Central memory CD8-positive, alpha-beta T cell (primary cell): ENCODE results near the gene ATP1A2.
A peak's percentile ranks its signal among the peaks of the same experiment; 100 is the strongest.

Experiments
- ATAC-seq: fragments of 150-1000 bp; cut with Tn5 transposase; replicated peaks from 2 replicates; pipeline ENCODE4 v1.10.0; 2022; ENCODE audit warnings: mild to moderate bottlenecking, moderate FRiP score, moderate number of reproducible peaks; ENCODE audit not compliant: poor library complexity, severe bottlenecking; ENCODE audit errors: extremely low read depth
- DNase-seq, 2 donors: peaks; one replicate each; pipeline ENCODE4 v3.0.0; 2021; ENCODE audit warnings: low spot score in 2 of 2
- H3K27ac Mint-ChIP-seq: one replicate; pipeline ENCODE4 v1.8.0; 2022; ENCODE audit warnings: low read depth, mild to moderate bottlenecking, moderate library complexity, mixed read lengths
- H3K27me3 Mint-ChIP-seq: one replicate; pipeline ENCODE4 v1.8.0; 2022; ENCODE audit warnings: mixed read lengths
- H3K36me3 Mint-ChIP-seq: one replicate; pipeline ENCODE4 v1.8.0; 2022; ENCODE audit warnings: mild to moderate bottlenecking, moderate library complexity, mixed read lengths; ENCODE audit not compliant: insufficient read depth
- H3K4me1 Mint-ChIP-seq: one replicate; pipeline ENCODE4 v1.8.0; 2022; ENCODE audit warnings: mixed read lengths
- H3K4me3 Mint-ChIP-seq: one replicate; pipeline ENCODE4 v1.8.0; 2022; ENCODE audit warnings: mild to moderate bottlenecking, moderate library complexity, mixed read lengths
- H3K9me3 Mint-ChIP-seq: one replicate; pipeline ENCODE4 v1.8.0; 2022; ENCODE audit warnings: mixed read lengths

The ATP1A2 gene

DNA sequence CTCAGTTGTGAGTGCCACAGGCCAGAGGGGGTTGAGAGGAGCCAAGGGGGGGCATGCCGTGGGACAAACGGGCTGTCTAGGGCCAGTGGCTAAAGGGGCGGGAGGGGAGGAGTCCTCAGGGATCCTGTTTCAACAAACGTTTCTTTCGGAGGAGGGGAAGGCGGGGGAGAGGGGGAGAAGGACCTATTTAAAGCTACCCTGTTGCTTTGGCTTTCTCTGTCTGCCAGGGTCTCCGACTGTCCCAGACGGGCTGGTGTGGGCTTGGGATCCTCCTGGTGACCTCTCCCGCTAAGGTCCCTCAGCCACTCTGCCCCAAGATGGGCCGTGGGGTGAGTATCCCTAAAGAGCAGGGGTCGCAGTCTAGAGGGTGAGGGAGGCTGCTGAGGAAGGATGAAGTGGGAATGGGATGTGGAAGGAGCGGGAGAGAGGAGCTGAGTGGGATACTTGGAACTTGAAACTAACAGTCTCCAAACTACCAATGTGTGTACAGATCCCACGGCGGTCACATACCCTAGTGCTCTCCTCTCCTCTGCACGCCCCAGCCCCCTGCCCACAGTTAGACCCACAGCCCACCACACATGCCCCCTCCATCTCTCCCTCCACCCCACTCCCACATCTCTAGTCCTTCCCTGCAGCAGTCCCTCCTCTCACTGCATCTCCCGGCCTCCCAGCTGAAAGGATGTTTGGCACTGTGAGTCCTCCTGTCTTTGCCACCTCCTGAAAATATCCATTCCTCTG is at the start of gene ATP1A2:
ATP1A2 (plus strand) TSS at position 215 of the 738 bp plus-strand sequence; CDS start at position 318, 103 bp downstream.
- Mint-ChIP-seq H3K9me3 (no peaks in the 10 kb centered on the region), H3K4me3 (no peak within 1 kb of the TSS), H3K27me3 (peaks cover 26% of the 10 kb centered on the region), H3K36me3 (no peaks in the 10 kb centered on the region), H3K4me1 (no peaks in the 10 kb centered on the region), H3K27ac (no peak within 1 kb of the TSS)
- ATAC-seq (no peak), DNase-seq (no peak)

DNA sequence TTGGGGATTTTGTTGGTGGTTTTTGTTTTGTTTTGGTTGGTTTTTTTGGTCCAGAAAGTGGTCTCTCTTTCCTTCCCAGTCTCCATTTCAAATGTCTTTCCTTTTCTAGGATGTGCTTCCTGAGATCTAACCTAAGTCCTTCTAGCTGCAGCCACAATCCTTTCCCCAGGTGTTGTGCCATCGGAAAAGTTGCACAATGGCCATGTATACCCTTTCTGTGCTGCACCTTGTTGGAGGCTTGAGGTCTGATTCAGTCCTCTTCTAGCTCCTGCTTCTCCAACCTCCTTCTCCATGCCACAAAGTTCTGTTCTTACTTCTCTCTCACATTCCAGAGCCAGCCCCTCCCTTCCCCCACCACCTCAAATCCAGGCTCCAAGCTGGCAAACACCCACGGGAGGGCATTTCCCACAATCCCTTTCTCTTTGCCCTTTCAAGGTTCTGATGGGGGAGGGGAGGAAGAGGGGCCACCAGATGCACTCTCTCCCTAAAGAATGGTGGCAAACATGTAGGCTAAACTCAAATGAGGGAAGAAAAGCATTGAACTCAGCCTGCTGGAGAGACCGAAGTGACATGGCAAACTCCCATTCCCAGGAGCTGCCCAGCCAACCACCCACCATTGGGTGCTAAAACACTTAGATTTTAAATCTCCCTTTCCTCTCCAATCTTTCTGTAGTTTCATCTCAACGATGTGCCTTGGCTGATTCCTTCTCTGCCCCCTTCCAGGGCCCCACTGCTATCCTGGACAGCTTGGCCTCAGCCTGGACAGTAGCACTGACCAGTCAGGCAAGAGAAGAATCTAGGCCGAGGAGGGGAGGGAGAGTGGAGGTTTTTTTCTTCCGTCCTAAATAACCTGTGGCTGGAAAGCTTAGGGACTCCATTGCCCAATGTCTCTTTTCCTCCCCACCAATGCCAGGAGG is 48.5 kb upstream of the ATP1A2 start:
- ATAC-seq (no peak), DNase-seq (no peak)
- peaks cover 14% of the 10 kb centered on the region for H3K4me1 Mint-ChIP-seq
- H3K27ac Mint-ChIP-seq: no peak overlapping the region
- H3K4me3 Mint-ChIP-seq: no peak overlapping the region
- H3K9me3 Mint-ChIP-seq: no peaks in the 10 kb centered on the region
- peaks cover 51% of the 10 kb centered on the region for H3K27me3 Mint-ChIP-seq
- peaks cover 4% of the 10 kb centered on the region for H3K36me3 Mint-ChIP-seq

DNA sequence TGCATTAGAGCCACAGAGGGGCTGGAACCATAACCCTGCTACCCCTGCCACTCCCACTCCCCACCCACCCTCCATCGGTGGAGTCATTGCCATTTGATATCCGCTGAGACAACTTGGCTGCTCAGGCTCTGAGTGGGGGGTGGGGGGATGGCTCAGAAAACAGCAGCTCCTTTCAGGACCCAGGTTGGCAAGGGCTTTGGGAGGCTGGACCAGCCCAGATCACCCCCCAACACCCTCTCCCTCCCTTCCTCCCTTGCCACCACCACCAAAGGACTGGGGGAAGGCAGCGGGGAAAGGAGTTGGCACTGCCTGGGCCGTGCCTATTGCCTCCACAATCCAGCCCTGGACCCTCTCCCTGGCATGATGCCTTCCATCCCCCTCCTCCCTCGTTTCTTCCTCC is 47.3 kb upstream of the ATP1A2 start:
- Mint-ChIP-seq H3K9me3 (no peaks in the 10 kb centered on the region), H3K4me1 (peaks cover 14% of the 10 kb centered on the region), H3K36me3 (peaks cover 4% of the 10 kb centered on the region), H3K27me3 (peaks cover 55% of the 10 kb centered on the region), H3K27ac (no peak overlapping the region), H3K4me3 (no peak overlapping the region)
- DNase-seq (no peak), ATAC-seq (no peak)

DNA sequence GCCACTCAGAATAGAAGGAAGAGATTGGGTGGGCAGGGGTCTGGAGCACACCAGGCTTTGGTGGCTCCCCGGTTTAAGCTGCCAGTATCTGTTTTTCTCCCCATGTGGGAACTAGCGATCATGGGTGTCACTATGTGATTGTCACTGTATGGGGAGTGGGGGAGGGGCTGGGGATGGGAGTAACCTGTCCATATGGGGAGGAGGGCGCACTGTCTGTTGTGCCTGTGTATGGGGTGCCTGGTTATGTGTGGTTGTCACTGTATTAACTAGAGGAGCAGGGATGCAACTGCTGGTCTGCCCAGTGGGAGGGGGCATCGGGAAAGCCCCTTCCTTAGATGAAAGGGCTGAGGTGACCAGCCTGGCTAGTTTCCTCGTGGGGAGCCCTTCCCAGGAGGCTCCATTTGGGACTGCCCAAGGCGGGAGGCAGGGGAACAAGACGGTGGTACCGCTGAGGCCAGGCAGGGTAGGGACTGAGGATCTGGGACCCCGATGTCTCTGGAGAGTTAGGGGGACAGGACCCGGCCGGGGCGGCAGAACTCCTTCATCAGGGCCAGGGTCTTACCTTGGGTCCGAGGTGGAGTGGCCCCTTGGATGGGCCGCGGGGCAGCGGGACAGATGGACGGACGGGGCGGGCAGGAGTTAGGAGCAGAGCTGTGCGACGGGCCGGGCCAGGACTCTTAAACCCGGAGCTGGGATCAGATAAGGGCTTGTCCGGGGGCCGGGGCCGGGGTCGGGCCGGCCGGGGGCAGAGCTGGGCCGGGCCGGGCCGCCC is 45.9 kb upstream of the ATP1A2 start, which contains the start of gene KCNJ10:
KCNJ10 (minus strand) TSS at position 701 of the 772 bp plus-strand sequence. CDS start 27,628 bp downstream, outside the sequence.
- Mint-ChIP-seq H3K36me3 (peaks cover 4% of the 10 kb centered on the region), H3K4me3 (peak within 1 kb of the TSS; percentile 78), H3K27ac (no peak within 1 kb of the TSS), H3K27me3 (peaks cover 59% of the 10 kb centered on the region), H3K4me1 (peaks cover 14% of the 10 kb centered on the region), H3K9me3 (no peaks in the 10 kb centered on the region)
- DNase-seq (no peak), ATAC-seq (peak; percentile 29)

DNA sequence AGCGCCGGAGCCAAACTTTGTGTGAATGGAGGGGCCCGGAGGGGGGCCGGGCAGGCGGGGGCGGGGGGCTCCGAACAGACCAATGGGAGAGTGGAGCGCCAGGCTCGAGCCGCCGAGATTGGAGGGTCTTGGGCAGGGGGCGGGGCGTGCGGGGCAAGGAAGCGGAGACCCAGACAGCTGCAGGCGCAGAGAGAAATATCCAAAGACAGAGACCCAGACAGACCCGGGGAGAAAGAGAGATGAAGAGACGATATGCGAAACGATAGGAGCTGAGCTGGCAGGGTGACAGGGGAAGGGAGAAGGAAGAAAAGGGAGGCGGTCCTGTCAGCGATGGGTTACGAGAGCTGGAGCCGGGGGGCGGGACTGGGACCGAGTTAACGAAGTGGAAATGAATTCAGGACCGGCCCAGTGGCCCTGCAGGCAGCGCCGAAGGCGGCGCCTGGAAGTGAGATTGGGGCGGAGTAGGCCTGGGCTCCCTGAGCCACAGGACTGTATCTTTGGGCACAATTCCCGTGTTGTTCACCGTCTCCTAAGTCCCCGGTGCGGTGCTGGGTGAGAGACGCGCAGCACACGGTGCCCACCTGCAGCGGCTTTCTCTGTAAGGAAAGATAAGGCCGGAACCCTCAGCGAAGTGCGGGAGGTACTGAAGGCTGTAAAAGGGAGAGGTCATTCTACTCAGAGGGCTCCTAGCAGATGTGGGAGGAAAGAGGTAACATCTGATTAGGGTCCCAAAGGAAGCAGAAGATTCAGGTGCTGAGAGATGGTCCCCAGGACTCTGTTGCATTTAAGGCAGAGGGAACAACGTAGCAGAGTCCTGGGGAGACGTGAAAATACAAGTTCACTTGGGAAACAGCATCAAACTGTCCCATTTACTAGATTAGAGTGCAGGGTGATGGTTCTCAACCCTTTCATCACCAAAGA is 45.1 kb upstream of the ATP1A2 start:
- ATAC-seq (peak; percentile 81), DNase-seq (peak; percentile 26 to 29)
- Mint-ChIP-seq H3K27ac (no peak overlapping the region), H3K36me3 (peaks cover 4% of the 10 kb centered on the region), H3K9me3 (no peaks in the 10 kb centered on the region), H3K27me3 (peaks cover 61% of the 10 kb centered on the region), H3K4me1 (peaks cover 14% of the 10 kb centered on the region), H3K4me3 (peak overlapping the region; percentile 78)

DNA sequence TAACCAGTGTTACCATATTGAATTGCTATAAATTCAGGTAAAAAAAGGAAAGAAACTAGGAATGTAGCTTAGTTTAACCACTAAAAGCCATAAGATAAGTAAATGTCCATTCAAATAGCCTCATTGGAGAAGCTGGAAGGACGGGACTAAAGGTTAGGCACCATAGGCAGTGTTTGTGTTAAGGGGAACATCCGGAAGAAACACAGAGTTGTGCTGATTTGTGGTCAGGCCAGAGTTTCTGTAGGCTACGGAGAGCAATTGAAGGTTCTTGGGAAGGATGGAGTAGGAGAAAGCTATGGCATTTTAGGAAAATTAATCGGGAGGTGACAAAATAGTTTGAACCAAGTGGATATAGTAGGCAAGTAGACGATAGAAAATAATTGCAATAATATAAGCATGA is 44.3 kb upstream of the ATP1A2 start:
- peaks cover 14% of the 10 kb centered on the region for H3K4me1 Mint-ChIP-seq
- ATAC-seq: no peak
- H3K27me3 Mint-ChIP-seq: peaks cover 63% of the 10 kb centered on the region
- H3K4me3 Mint-ChIP-seq: no peak overlapping the region
- no peaks in the 10 kb centered on the region for H3K9me3 Mint-ChIP-seq
- DNase-seq: no peak
- peaks cover 4% of the 10 kb centered on the region for H3K36me3 Mint-ChIP-seq
- no peak overlapping the region for H3K27ac Mint-ChIP-seq

DNA sequence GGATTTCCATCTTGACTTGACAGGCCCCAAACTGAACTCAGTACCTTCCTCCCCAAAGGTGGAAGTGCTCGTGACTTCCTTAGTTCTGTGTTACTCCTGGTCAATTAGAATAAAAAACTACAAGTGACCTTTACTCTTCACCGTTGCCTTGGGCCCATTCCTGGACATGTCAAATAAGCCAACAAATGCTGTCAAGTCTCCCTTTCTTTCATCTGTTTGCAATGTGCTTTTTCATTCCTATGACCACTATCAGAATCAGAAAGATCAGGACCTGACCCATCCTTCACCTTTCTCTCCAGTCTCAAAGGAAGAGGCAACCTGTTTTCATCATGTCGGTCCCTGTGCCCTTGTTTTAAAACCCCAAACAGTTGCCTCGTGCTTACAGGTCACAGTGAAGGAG is 40.7 kb upstream of the ATP1A2 start:
- Mint-ChIP-seq H3K9me3 (no peaks in the 10 kb centered on the region), H3K4me3 (no peak overlapping the region), H3K27ac (no peak overlapping the region), H3K4me1 (peaks cover 9% of the 10 kb centered on the region), H3K27me3 (peaks cover 79% of the 10 kb centered on the region), H3K36me3 (no peaks in the 10 kb centered on the region)
- ATAC-seq (no peak), DNase-seq (no peak)

DNA sequence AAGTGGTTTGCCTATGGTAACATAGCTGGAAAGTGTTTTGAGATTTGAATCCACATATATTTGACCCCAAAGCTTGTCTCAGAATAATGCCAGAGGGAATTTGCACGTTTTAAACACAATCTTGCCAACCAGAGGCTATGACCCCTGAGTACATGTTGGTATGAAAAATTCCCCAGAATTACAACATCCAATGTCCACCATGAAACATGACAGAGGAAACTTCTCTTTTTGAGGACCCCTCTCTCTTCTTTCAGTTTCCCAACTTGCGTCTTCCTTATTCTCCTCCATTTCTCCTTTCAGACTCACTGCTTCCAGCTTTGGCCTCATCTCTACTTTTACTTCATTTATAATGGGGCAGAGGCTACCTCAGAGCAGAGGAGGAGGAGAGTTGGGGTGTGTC is 39.7 kb upstream of the ATP1A2 start:
- no peak for ATAC-seq
- Mint-ChIP-seq H3K27me3 (peaks cover 79% of the 10 kb centered on the region), H3K4me1 (no peaks in the 10 kb centered on the region), H3K36me3 (no peaks in the 10 kb centered on the region), H3K27ac (no peak overlapping the region), H3K9me3 (no peaks in the 10 kb centered on the region), H3K4me3 (no peak overlapping the region)
- DNase-seq: no peak

DNA sequence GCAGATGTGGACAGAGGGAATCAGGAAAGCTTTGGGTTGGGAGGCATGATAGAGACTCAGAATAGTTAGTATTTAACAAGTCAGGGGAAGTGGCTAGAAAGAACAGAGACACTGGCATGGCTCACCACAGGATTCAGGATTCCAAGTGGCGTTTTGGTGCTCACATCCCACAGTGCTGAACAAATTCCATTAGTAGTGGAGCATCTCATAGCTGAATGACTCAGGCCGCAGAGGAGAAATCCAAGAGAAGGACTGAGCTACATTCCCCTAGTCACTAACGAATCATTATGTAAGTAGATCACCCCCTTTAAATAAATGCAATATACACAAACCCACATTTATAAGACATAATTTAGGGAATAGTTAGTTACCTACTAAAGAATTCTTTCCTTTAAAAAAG is 39.3 kb upstream of the ATP1A2 start:
- Mint-ChIP-seq H3K9me3 (no peaks in the 10 kb centered on the region), H3K27me3 (peaks cover 79% of the 10 kb centered on the region), H3K36me3 (peaks cover 2% of the 10 kb centered on the region), H3K4me1 (peaks cover 4% of the 10 kb centered on the region), H3K4me3 (no peak overlapping the region), H3K27ac (no peak overlapping the region)
- DNase-seq: no peak
- no peak for ATAC-seq

DNA sequence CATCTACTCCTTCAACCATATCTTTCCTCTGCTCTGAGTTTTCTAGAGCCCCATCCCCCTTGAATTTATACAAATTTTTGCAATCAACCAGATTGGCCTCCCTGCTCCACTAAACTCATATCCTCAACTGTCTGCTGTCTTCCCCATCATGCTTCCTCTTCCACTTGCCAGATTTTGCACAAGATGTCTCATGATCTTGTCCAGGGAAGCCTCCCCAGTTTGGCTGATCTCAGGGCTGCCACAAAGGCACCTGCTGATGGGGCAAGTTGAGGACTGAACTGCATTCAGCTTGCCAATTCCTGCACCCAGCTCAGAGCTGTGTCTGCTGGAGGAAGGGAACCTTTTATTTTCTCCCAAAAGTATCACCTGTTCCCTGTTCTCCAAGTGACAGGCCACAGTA is 38.1 kb upstream of the ATP1A2 start:
- ATAC-seq (no peak), DNase-seq (no peak)
- Mint-ChIP-seq H3K27ac (no peak overlapping the region), H3K36me3 (peaks cover 2% of the 10 kb centered on the region), H3K27me3 (peaks cover 79% of the 10 kb centered on the region), H3K4me3 (no peak overlapping the region), H3K9me3 (no peaks in the 10 kb centered on the region), H3K4me1 (peaks cover 6% of the 10 kb centered on the region)

DNA sequence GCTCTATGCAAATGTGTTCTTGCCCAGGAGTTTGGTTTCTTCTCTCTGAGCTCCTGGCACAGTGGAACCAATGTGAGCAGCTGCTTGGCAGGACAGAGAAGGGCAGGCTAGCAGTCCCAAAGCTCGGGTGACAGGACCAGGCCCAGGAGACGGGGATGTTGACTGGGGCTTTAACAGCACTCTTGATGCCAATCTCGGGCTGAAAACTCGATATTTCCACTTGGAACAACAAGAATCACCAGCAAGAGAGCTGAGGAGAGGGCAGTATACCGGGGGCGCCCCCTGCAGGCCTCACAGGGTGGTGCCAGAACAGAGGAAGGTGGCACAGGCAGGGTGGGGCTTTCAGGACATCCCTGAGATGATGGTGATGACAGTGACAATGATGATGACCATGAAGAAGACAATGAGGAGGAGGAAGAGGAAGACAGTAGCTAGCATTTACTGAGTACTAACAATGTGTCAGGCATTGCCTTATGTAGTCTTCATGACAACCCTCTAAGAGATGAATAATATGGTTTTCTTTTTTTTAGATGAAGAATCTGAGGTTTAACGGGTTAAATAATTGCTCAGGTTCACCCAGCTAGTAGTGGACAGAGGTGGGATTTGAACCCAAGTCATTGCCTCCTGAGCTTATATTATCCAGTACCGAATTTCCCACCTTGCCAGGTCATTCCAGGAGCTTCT is 36.9 kb upstream of the ATP1A2 start:
- DNase-seq (peak; percentile 42 to 45), ATAC-seq (peak; percentile 65)
- Mint-ChIP-seq H3K4me3 (no peak overlapping the region), H3K4me1 (peaks cover 6% of the 10 kb centered on the region), H3K27me3 (peaks cover 86% of the 10 kb centered on the region), H3K9me3 (no peaks in the 10 kb centered on the region), H3K27ac (no peak overlapping the region), H3K36me3 (peaks cover 2% of the 10 kb centered on the region)
